GM19099 (cell line): ENCODE measurements around the gene ASPSCR1.

Experiments
- POLR2A ChIP-seq: IDR thresholded peaks from 3 replicates; pipeline ENCODE4 v1.6.1; 2011; ENCODE audit warnings: low read depth; ENCODE audit not compliant: insufficient read length; ENCODE audit errors: extremely low read depth

Gene ASPSCR1

GRCh38 chr17:82005701-82006348, 28.4 kb downstream of the ASPSCR1 start:
- no peak for TF ChIP-seq POLR2A

- no peak for TF ChIP-seq POLR2A
Observed at GRCh38 chr17:82006468-82007227, 29.2 kb downstream of the ASPSCR1 start.

GRCh38 chr17:82007228-82007494, 29.7 kb downstream of the ASPSCR1 start:
- no peak for TF ChIP-seq POLR2A

GRCh38 chr17:82007495-82008257, 30.2 kb downstream of the ASPSCR1 start:
- no peak for TF ChIP-seq POLR2A

GRCh38 chr17:82008258-82008940, 31.0 kb downstream of the ASPSCR1 start:
- no peak for TF ChIP-seq POLR2A

- TF ChIP-seq POLR2A: no peak
Observed at GRCh38 chr17:82008941-82009405, 31.5 kb downstream of the ASPSCR1 start.

GRCh38 chr17:82009413-82009812, 32.0 kb downstream of the ASPSCR1 start:
- TF ChIP-seq POLR2A: no peak

GRCh38 chr17:82010575-82011525, 33.4 kb downstream of the ASPSCR1 start:
- no peak for TF ChIP-seq POLR2A

- no peak for TF ChIP-seq POLR2A
Observed at GRCh38 chr17:82011617-82012187, 34.3 kb downstream of the ASPSCR1 start.

GRCh38 chr17:82012261-82012639, 34.8 kb downstream of the ASPSCR1 start:
- TF ChIP-seq POLR2A: no peak

- TF ChIP-seq POLR2A: no peak
Observed at GRCh38 chr17:82012640-82013295, 35.3 kb downstream of the ASPSCR1 start.

GRCh38 chr17:82013341-82013740, 35.9 kb downstream of the ASPSCR1 start:
- no peak for TF ChIP-seq POLR2A

- no peak for TF ChIP-seq POLR2A
Observed at GRCh38 chr17:82013772-82014321, 36.4 kb downstream of the ASPSCR1 start.
